ENCODE data around the gene FLNB. TPM values are rescaled to one million over a fixed set of nuclear protein-coding genes. Genes with fewer than 3 reads are reported as not detected.

FLNB gene
- total RNA-seq, 2 experiments from 2014 or later, result 23.1 to 26.0 TPM

DNA sequence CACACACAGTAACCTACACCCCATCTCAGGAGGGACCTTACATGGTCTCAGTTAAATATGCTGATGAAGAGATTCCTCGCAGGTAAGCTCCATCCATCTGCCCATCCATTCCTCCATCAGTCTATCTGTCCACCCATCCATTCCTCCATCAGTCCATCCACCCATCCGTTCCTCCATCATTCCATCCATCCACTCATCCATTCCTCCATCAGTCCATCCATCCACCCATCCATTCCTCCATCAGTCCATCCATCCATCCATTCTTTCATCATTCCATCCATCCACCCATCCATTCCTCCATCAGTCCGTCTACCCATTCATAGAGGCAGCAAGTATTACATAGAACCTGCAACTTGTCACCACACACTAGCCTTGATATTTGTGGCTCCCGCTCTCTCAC is 124.6 kb downstream of the FLNB start:
- H3K9me3 Mint-ChIP-seq, result no peaks in the 10 kb centered on the region

DNA sequence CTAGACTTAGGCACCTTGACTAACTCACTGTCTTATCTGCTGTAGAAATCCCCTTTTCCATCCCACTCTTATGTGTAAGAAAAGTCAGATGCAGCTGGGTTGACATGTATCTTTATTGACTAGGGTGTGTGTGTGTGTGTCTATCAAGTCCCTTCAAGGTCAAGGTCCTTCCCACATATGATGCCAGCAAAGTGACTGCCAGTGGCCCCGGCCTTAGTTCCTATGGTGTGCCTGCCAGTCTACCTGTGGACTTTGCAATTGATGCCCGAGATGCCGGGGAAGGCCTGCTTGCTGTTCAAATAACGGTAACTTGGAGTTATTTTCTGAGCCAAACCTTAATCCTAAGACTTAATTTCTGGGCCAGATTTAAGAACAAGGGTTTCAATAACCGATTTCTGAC is 126.2 kb downstream of the FLNB start:
- Mint-ChIP-seq H3K4me1 (ENCODE audit: low read depth) (no peaks in the 10 kb centered on the region), H3K27ac (no peak overlapping the region), H3K9me3 (no peaks in the 10 kb centered on the region), H3K36me3 (peaks cover 35% of the 10 kb centered on the region), H3K27me3 (no peaks in the 10 kb centered on the region), H3K4me3 (no peak overlapping the region)
- intact Hi-C loops (cut with micrococcal nuclease), result no loop called here
- ChIA-PET POLR2A (no interaction called here), CTCF (no interaction called here)
- no peak for DNase-seq

More for the DNA sequence above, 124.6 kb downstream of the FLNB start:
- no peaks in the 10 kb centered on the region for H3K27me3 Mint-ChIP-seq
- no peaks in the 10 kb centered on the region for H3K4me1 Mint-ChIP-seq (ENCODE audit: low read depth)
- POLR2A ChIA-PET, result no interaction called here
- intact Hi-C loops (cut with micrococcal nuclease), result no loop called here
- no peak for DNase-seq
- no peak overlapping the region for H3K27ac Mint-ChIP-seq
- H3K4me3 Mint-ChIP-seq, result no peak overlapping the region
- peaks cover 35% of the 10 kb centered on the region for H3K36me3 Mint-ChIP-seq
- CTCF ChIA-PET, result interaction anchor here (0.7 kb wide), 1 partner anchor 190 kb away, joined by 4 read pairs; no protein-coding TSS in a partner anchor

DNA sequence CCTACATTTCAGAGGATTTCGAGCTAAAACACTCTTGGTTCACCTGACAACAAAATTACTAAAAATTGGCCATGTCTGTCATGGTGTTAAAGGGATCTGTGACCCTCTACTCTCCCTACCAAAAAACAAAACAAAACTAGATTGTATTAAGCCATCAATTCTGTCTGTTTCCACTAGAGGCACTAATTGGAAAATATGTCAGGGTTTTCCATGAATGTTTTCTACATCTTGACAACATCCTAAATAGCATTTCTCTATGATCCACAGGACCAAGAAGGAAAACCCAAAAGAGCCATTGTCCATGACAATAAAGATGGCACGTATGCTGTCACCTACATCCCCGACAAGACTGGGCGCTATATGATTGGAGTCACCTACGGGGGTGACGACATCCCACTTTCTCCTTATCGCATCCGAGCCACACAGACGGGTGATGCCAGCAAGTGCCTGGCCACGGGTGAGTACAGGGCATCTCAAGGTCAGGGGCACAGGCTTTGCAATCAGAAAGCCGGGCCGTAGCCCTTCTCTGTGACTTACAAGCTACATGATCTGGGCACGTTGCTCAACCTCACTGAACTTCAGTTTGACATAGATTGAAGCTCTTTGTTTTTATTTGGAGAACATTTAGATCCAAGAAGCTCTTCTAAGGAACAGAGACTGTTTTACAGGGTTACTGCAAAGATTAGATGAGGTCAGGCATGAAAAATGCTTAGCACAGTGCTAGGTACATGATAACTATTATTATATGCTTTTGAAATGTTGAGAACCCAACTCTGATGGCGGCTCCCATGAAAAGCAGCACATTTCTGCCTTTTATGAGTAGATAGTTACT is 127.7 kb downstream of the FLNB start:
- H3K36me3 Mint-ChIP-seq, result peaks cover 35% of the 10 kb centered on the region
- CTCF ChIA-PET, result interaction anchor here (1.0 to 1.5 kb wide), 2 partner anchors 128 to 129 kb away, joined by 4 read pairs; partner anchors contain the start of gene FLNB
- no peak overlapping the region for H3K27ac Mint-ChIP-seq
- no peaks in the 10 kb centered on the region for H3K9me3 Mint-ChIP-seq
- H3K4me3 Mint-ChIP-seq, result no peak overlapping the region
- POLR2A ChIA-PET, result no interaction called here
- no peaks in the 10 kb centered on the region for H3K4me1 Mint-ChIP-seq (ENCODE audit: low read depth)
- intact Hi-C loops (cut with micrococcal nuclease), result no loop called here
- no peaks in the 10 kb centered on the region for H3K27me3 Mint-ChIP-seq
- no peak for DNase-seq

DNA sequence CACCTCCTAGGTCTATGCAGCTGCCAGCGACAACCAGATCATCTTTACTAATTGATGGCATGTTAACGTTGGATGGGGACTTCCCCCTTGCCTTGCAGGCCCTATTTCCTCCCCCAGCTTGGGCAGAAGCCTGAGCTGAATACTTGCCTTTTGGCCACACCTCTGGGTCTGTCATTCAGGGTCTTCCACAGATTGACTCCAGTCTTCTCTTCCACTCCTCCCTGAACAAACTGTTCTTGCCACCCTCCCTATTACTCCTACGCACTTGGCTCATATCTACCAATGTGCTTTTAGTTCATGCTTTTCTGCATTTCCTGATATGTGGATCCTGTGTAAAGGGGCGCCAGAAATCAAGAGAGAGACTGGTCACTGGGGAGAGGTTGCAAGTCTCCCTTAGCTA is 129.1 kb downstream of the FLNB start:
- Mint-ChIP-seq H3K9me3 (no peaks in the 10 kb centered on the region), H3K4me1 (ENCODE audit: low read depth) (no peaks in the 10 kb centered on the region), H3K4me3 (no peak overlapping the region), H3K27ac (no peak overlapping the region), H3K27me3 (no peaks in the 10 kb centered on the region), H3K36me3 (peaks cover 33% of the 10 kb centered on the region)
- ChIA-PET CTCF (interaction anchor here (1.5 kb wide), 1 partner anchor 130 kb away, joined by 4 read pairs; no protein-coding TSS in a partner anchor), POLR2A (no interaction called here)
- DNase-seq, result no peak
- intact Hi-C loops (cut with micrococcal nuclease), result no loop called here

DNA sequence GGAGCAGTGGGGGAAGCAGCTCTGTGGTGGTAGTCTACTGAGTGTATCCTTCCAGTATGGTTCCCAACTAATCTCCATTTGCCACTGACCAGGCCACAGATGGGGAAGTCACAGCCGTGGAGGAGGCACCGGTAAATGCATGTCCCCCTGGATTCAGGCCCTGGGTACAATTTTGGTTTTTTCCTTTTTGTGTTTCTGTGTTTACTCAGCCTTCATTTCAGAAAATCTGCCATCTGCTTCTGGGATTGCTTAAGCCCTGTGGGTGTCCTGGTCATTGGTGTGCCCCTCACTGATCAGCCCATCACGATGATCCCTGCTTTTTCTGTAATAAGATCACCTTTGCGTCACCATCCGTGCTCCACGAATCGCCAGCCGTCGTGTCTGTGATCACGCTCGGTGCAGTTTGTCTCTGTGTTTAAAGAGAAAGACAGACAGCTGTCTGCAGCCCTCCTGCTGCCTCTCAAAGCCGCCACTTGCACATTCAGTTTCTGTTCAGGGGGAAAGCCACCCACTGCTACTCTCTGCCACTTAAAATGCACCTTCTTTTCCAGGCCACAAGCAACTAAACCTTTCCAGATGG is 133.6 kb downstream of the FLNB start:
- H3K4me1 Mint-ChIP-seq (ENCODE audit: low read depth), result no peaks in the 10 kb centered on the region
- H3K27ac Mint-ChIP-seq, result no peak overlapping the region
- POLR2A ChIA-PET, result no interaction called here
- CTCF ChIA-PET, result no interaction called here
- intact Hi-C loops (cut with micrococcal nuclease), result no loop called here
- no peak overlapping the region for H3K4me3 Mint-ChIP-seq
- H3K27me3 Mint-ChIP-seq, result no peaks in the 10 kb centered on the region
- peaks cover 23% of the 10 kb centered on the region for H3K36me3 Mint-ChIP-seq
- no peaks in the 10 kb centered on the region for H3K9me3 Mint-ChIP-seq
- DNase-seq, result no peak

DNA sequence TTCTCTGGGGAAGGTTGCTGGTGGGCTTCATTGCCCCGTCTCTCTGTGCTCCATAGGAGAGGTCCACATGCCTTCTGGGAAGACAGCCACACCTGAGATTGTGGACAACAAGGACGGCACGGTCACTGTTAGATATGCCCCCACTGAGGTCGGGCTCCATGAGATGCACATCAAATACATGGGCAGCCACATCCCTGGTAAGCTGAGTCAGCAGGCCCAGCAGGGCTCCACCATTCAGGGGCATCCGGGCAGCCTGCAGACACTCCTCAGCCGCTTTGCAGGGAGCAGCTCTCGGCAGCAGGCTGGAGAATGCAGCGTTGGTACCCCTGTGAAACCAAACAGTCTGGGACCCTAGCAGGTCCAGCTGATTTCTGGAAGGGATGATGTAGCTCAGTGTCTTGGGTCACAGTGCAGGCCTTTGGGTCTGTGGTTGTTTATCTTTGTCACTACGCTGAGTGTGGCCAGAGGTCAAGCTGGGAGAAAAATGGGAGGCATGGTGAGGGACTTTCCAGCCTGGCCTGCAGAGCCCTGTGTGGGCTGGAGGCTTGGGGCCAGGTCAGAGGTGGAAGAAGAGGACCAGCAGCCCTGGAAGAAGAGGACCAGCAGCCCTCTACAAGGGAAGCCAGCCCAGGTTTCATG is 135.3 kb downstream of the FLNB start:
- Mint-ChIP-seq H3K27ac (no peak overlapping the region), H3K4me1 (ENCODE audit: low read depth) (no peaks in the 10 kb centered on the region), H3K36me3 (peaks cover 18% of the 10 kb centered on the region), H3K27me3 (no peaks in the 10 kb centered on the region), H3K9me3 (no peaks in the 10 kb centered on the region), H3K4me3 (no peak overlapping the region)
- CTCF ChIA-PET, result interaction anchor here (1.2 kb wide), 1 partner anchor 23 kb away, joined by 3 read pairs; no protein-coding TSS in a partner anchor
- DNase-seq, result no peak
- POLR2A ChIA-PET, result no interaction called here
- intact Hi-C loops (cut with micrococcal nuclease), result no loop called here

DNA sequence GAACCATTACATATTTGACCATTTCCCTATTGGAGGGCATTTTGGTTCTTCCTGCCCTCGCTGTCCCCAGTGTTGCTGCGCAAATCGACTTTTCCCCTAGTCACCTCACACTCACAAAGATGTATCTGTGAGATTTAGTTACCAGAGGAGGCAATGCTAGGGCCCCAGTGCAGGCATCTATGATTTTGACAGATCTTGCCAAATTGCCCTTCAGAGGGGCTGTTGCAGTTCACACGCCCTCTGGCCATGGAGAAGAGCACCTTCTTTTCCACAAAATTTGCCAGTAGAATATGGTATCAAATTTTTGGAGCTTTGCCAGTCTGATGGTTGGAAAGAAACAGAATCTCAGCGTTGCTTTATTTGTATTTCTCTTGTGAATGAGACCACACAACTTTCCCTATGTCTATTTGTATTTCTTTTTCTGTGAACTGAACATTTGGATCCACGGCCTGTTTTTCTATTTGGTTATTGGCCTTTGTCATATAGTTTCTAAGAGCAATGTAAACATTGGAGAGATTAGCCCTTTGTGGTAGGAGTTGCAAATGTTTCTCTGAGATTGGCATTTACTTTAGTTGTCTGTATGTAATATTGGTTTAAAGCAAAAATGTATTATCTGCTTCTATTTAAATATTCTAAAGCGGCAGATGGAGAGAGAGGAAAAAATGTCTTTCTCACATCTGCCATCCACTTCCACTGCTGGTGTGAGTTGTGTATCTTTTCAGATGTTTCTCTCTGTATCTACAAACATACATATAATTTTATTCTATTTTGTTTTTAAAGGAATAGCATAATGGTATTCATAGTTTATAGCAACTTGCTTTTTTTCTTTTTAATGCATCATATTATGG is 136.5 kb downstream of the FLNB start:
- ChIA-PET CTCF (no interaction called here), POLR2A (no interaction called here)
- Mint-ChIP-seq H3K4me1 (ENCODE audit: low read depth) (no peaks in the 10 kb centered on the region), H3K36me3 (peaks cover 28% of the 10 kb centered on the region), H3K27ac (no peak overlapping the region), H3K27me3 (no peaks in the 10 kb centered on the region), H3K9me3 (no peaks in the 10 kb centered on the region), H3K4me3 (no peak overlapping the region)
- intact Hi-C loops (cut with micrococcal nuclease), result no loop called here
- DNase-seq, result no peak

DNA sequence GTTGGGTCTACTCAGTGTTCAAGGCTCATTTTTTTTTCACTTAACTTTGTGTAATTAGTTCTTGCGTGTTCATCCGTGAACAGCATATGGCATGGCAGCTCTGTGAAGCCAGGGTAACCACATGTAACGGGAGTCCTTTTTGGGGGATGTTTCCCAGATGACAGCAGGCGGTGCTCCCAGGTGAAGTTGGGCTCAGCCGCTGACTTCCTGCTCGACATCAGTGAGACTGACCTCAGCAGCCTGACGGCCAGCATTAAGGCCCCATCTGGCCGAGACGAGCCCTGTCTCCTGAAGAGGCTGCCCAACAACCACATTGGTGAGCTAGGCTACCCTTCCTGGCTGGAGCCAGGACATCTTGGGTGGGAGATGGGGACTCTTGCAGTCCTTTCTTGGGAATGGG is 139.8 kb downstream of the FLNB start:
- Mint-ChIP-seq H3K27me3 (no peaks in the 10 kb centered on the region), H3K36me3 (peaks cover 34% of the 10 kb centered on the region), H3K9me3 (no peaks in the 10 kb centered on the region), H3K4me3 (no peak overlapping the region), H3K4me1 (ENCODE audit: low read depth) (no peaks in the 10 kb centered on the region), H3K27ac (no peak overlapping the region)
- ChIA-PET POLR2A (no interaction called here), CTCF (no interaction called here)
- no peak for DNase-seq
- intact Hi-C loops (cut with micrococcal nuclease), result no loop called here

DNA sequence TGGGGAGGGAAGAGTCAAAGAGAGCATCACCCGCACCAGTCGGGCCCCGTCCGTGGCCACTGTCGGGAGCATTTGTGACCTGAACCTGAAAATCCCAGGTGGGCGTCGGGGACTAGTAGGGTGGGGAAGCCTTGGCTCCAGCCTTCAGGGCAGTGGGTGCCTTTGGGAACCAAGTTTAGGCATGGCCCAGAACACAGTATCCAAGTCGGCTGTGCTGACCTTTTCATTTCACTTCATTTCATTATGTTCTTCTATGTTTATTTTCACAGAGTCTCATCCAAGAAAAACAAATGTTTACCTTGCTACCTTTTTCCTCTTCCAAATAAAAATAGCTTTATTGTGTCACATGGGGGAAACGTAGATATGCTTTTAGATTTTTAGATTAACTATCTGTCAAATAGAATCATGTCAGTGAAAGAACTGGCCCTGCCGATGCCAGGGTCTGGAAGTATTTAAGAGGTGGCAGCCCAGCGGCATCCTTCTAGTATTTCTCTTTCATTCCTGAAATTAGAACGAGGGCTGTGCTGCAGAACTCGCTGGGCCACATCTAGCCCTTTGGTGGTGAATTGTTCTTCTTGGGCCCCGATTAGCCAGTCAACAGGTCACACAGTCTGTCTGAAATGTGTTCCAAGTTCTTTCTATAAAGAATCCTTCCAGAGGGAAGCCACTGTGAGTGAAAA is 142.0 kb downstream of the FLNB start:
- Mint-ChIP-seq H3K36me3 (peaks cover 36% of the 10 kb centered on the region), H3K27ac (no peak overlapping the region), H3K4me3 (no peak overlapping the region), H3K4me1 (ENCODE audit: low read depth) (no peaks in the 10 kb centered on the region), H3K9me3 (no peaks in the 10 kb centered on the region), H3K27me3 (no peaks in the 10 kb centered on the region)
- no peak for DNase-seq
- ChIA-PET CTCF (no interaction called here), POLR2A (no interaction called here)
- intact Hi-C loops (cut with micrococcal nuclease), result no loop called here

DNA sequence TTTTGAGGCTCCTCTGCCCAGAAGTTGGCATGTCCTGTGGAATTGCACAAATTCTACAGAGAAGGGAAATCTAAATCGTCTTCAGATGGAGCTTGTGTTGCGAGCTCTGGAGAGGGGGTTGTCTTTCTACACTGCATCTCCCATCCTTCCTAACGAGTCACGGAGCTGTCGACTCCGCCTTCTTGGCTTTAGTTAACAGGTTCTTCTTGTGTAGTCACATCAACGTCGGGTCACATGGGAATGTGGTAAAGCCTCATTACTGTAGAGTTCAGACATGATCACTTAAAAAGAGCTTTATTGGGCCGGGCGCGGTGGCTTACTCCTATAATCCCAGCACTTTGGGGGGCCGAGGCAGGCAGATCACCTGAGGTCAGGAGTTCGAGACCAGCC is 142.6 kb downstream of the FLNB start:
- no peak overlapping the region for H3K27ac Mint-ChIP-seq
- no peak for DNase-seq
- H3K27me3 Mint-ChIP-seq, result no peaks in the 10 kb centered on the region
- H3K36me3 Mint-ChIP-seq, result peaks cover 34% of the 10 kb centered on the region
- ChIA-PET CTCF (interaction anchor here (1.2 kb wide), 1 partner anchor 26 kb away, joined by 3 read pairs; no protein-coding TSS in a partner anchor), POLR2A (no interaction called here)
- no peak overlapping the region for H3K4me3 Mint-ChIP-seq
- intact Hi-C loops (cut with micrococcal nuclease), result no loop called here
- H3K9me3 Mint-ChIP-seq, result no peaks in the 10 kb centered on the region
- no peaks in the 10 kb centered on the region for H3K4me1 Mint-ChIP-seq (ENCODE audit: low read depth)

DNA sequence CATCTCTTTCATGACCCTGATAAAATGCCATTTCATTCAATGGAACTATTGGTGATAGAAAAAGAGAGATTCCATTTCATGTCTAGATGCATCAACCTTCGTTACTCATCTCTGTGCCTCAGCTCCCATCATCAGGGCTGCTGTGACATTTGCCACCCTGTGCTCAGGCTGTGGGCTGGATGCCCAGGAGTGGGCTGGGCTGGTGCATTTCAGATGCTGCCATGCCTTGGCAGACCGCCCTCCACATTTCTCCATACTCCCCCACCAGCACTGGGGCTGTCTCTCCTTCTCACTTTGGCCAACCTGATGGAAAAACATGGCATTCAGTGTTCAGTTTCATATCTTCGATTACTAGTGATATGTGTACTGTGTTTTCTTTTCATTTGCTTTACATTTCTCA is 143.4 kb downstream of the FLNB start:
- intact Hi-C loops (cut with micrococcal nuclease), result no loop called here
- DNase-seq, result no peak
- Mint-ChIP-seq H3K4me1 (ENCODE audit: low read depth) (no peaks in the 10 kb centered on the region), H3K9me3 (no peaks in the 10 kb centered on the region), H3K27me3 (no peaks in the 10 kb centered on the region), H3K4me3 (no peak overlapping the region), H3K36me3 (peaks cover 31% of the 10 kb centered on the region), H3K27ac (no peak overlapping the region)
- CTCF ChIA-PET, result interaction anchor here (1.2 kb wide), 1 partner anchor 26 kb away, joined by 3 read pairs; no protein-coding TSS in a partner anchor
- POLR2A ChIA-PET, result no interaction called here

Measured in activated CD4-positive, alpha-beta memory T cell treated with anti-CD3 and anti-CD28 coated beads for 36 hours (primary cell).